ENCODE data around the gene SCAMP4. TPM values are rescaled to one million over a fixed set of nuclear protein-coding genes. Genes with fewer than 3 reads are reported as not detected.

SCAMP4 gene
- total and polyA plus RNA-seq, 2 experiments from 2014 or later = 39.4 to 106 TPM

- DNase-seq (ENCODE audit: low spot score) (no peak), ATAC-seq (peak; percentile 6)
- H3K4me2 ChIP-seq = peak overlapping the region; percentile 92
- peak overlapping the region; percentile 90 for H3K4me3 ChIP-seq
- peak overlapping the region; percentile 95 for H3K4me3 Mint-ChIP-seq
- peaks cover 18% of the 10 kb centered on the region for H3K4me1 ChIP-seq (ENCODE audit: insufficient read depth)
- peaks cover 26% of the 10 kb centered on the region for H4K20me1 ChIP-seq (replicated peaks; ENCODE audit: insufficient read depth)
- no peak overlapping the region for H3K27ac ChIP-seq (ENCODE audit: low read depth)
- peaks cover 63% of the 10 kb centered on the region for H3K79me2 ChIP-seq (replicated peaks; ENCODE audit: insufficient read depth)
- peaks cover 20% of the 10 kb centered on the region for H3K4me1 Mint-ChIP-seq
- H3K36me3 Mint-ChIP-seq (ENCODE audit: low read depth) = no peaks in the 10 kb centered on the region; the same call in 1 of the 3 replicates
- peak overlapping the region; percentile 53; the same call in 1 of the 2 replicates for H3K27ac Mint-ChIP-seq
- no peaks in the 10 kb centered on the region for H3K27me3 ChIP-seq (ENCODE audit: insufficient read depth)
- H3K27me3 Mint-ChIP-seq (ENCODE audit: insufficient read depth, low read depth, poor library complexity) = peaks cover 20% of the 10 kb centered on the region
- H3K9me3 Mint-ChIP-seq = no peaks in the 10 kb centered on the region
- no peaks in the 10 kb centered on the region for H3K36me3 ChIP-seq (ENCODE audit: insufficient read depth)
- no peaks in the 10 kb centered on the region for H3K9me2 ChIP-seq (ENCODE audit: insufficient read depth)
- no peak overlapping the region for H2AFZ ChIP-seq
- TF ChIP-seq ETS1 (IDR thresholded peaks at IDR 0.05) = no peak
- no peak for TF ChIP-seq POLR2AphosphoS5 (IDR thresholded peaks at IDR 0.05; ENCODE audit: low read depth)
- no peak for TF ChIP-seq EZH2 (IDR thresholded peaks at IDR 0.05; ENCODE audit: low read depth, unreplicated experiment)
- no peak for TF ChIP-seq CREB1 (CRISPR knock-in tag; IDR thresholded peaks at IDR 0.05; ENCODE audit: low read depth)
- TF ChIP-seq ZNF462 (CRISPR knock-in tag; IDR thresholded peaks at IDR 0.05) = no peak
- TF ChIP-seq CTCF (conservative IDR thresholded peaks at IDR 0.05; ENCODE audit: low read depth in 2 of 2) = no peak
- TF ChIP-seq ZNF114 (CRISPR knock-in tag; IDR thresholded peaks at IDR 0.05) = no peak
- TF ChIP-seq STAT1 (IDR thresholded peaks at IDR 0.05; ENCODE audit: unreplicated experiment) = no peak
- TF ChIP-seq REST (IDR thresholded peaks at IDR 0.05; ENCODE audit: unreplicated experiment) = no peak
- no peak for TF ChIP-seq JUNB (IDR thresholded peaks at IDR 0.05; ENCODE audit: unreplicated experiment)
- peaks cover 10% of the 10 kb centered on the region for H3F3A ChIP-seq (replicated peaks; ENCODE audit: low read depth)
Observed at GRCh38 chr19:1942934-1943555, 37.8 kb downstream of the SCAMP4 start.

All from GM23338 (cell line).